Panc1 (cell line): ENCODE data around the gene PPM1D. TPM values are rescaled to one million over a fixed set of nuclear protein-coding genes. Genes with fewer than 3 reads are reported as not detected.

ENCODE experiments used
- ATAC-seq: fragments of 200-7000 bp; cut with Tn5 transposase; 2 replicates; pipeline ENCODE4 v1.9.1; 2020; ENCODE audit warnings: mild to moderate bottlenecking, moderate library complexity
- BruUV-seq: library from RNA; stranded (reverse); fragments of 400-500 nt; replicated peaks from 2 replicates; lab custom pipeline; 2021; lab: Mats Ljungman, UMichigan
- CTCF ChIA-PET: fragments of 300-600 bp; sonication (Branson Sonifier 250); formaldehyde crosslinking; loops from one replicate; lab custom pipeline; 2022; ENCODE audit warnings: antibody characterized with exemption; lab: Charles Lee
- POLR2A ChIA-PET: fragments of 300-600 bp; sonication (Branson Sonifier 250); formaldehyde crosslinking; loops from one replicate; lab custom pipeline; 2022; ENCODE audit warnings: antibody characterized with exemption; lab: Charles Lee
- DNase-seq: peaks from one replicate; pipeline ENCODE4 v3.0.0-alpha.2; 2010; ENCODE audit warnings: low read depth, low spot score
- H3K27ac ChIP-seq: 2 replicates; pipeline ENCODE4 v1.5.1; 2011; ENCODE audit warnings: mild to moderate bottlenecking, low read length, inconsistent platforms
- H3K27me3 ChIP-seq: fragments of 200-500 bp; sonication (Bioruptor generic); 2 replicates; pipeline ENCODE4 v1.6.0; 2014; ENCODE audit warnings: low read length, inconsistent platforms; ENCODE audit not compliant: control insufficient read depth, insufficient read depth
- H3K36me3 ChIP-seq: fragments of 200-500 bp; sonication (Bioruptor generic); 2 replicates; pipeline ENCODE4 v1.5.1; 2014; ENCODE audit warnings: inconsistent platforms, mild to moderate bottlenecking, low read length, moderate library complexity; ENCODE audit not compliant: control insufficient read depth, insufficient read depth
- H3K4me1 ChIP-seq: 2 replicates; pipeline ENCODE4 v1.5.1; 2011; ENCODE audit warnings: inconsistent platforms, mild to moderate bottlenecking, low read length, moderate library complexity; ENCODE audit not compliant: control insufficient read depth, insufficient read depth
- H3K4me3 ChIP-seq, 2 experiments: 2 replicates each; pipeline ENCODE4 v1.5.1; 2011 to 2012; ENCODE audit warnings: low read depth in 2 of 2, low read length in 2 of 2, mild to moderate bottlenecking in 2 of 2, inconsistent platforms in 1 of 2, moderate library complexity in 1 of 2
- H3K9me3 ChIP-seq: fragments of 200-500 bp; sonication (Bioruptor generic); 2 replicates; pipeline ENCODE4 v1.5.1; 2014; ENCODE audit warnings: low read depth, mild to moderate bottlenecking, inconsistent platforms, low read length, moderate library complexity; ENCODE audit not compliant: control insufficient read depth, insufficient read depth
- CTCF ChIP-seq: fragments of 450-650 bp; IDR thresholded peaks from 2 replicates; pipeline ENCODE4 v1.5.1; 2017; ENCODE audit warnings: mild to moderate bottlenecking
- POLR2AphosphoS5 ChIP-seq: IDR thresholded peaks from 2 replicates; pipeline ENCODE4 v1.6.1; 2012; ENCODE audit warnings: mild to moderate bottlenecking, low read depth, low read length, moderate library complexity
- REST ChIP-seq, 2 experiments: IDR thresholded peaks; 2 replicates each; pipeline ENCODE4 v1.6.1; 2011 to 2012; ENCODE audit warnings: low read depth in 2 of 2, control low read depth in 1 of 2, low read length in 1 of 2, mild to moderate bottlenecking in 1 of 2, moderate library complexity in 1 of 2; ENCODE audit not compliant: insufficient read depth in 1 of 2
- SIN3A ChIP-seq: IDR thresholded peaks from 2 replicates; pipeline ENCODE4 v1.6.1; 2012; ENCODE audit warnings: low read depth, mild to moderate bottlenecking, low read length, moderate library complexity, borderline replicate concordance; ENCODE audit not compliant: insufficient read depth
- TCF7L2 ChIP-seq: IDR thresholded peaks from 2 replicates; pipeline ENCODE4 v1.6.1; 2011; ENCODE audit warnings: mild to moderate bottlenecking, low read depth, low read length, inconsistent platforms
- in situ Hi-C: cut with HindIII; loops from 2 replicates; pipeline ENCODE4 v1.10.0; 2016; ENCODE audit warnings: low sequenced_read_pairs, low pct_unique_long_range_greater_than_20kb
- intact Hi-C: fragments of 100-400 bp; cut with micrococcal nuclease; formaldehyde crosslinking; loops from one replicate; pipeline ENCODE4 v1.10.0; 2022; ENCODE audit not compliant: unreplicated experiment
- total RNA-seq: library from RNA; stranded (reverse); gene quantifications from one replicate; pipeline ENCODE4 v1.2.1, GENCODE V29; 2021; ENCODE audit not compliant: unreplicated experiment

Gene PPM1D
- total RNA-seq, 1 experiment from 2014 or later = 7.4 TPM

- Histone ChIP-seq H3K4me3 (no peak overlapping the region), H3K4me1 (no peaks in the 10 kb centered on the region), H3K27ac (no peak overlapping the region), H3K27me3 (no peaks in the 10 kb centered on the region), H3K9me3 (no peaks in the 10 kb centered on the region), H3K36me3 (no peaks in the 10 kb centered on the region; the same call in 1 of the 2 replicates)
- ATAC-seq (no peak), DNase-seq (no peak)
- TF ChIP-seq POLR2AphosphoS5 = no peak
- no peak for TF ChIP-seq TCF7L2
- no peak for TF ChIP-seq REST (IDR thresholded peaks at IDR 0.05; ENCODE audit: insufficient read depth in 1 of 2, low read depth in 2 of 2, low read length in 1 of 2)
- ChIA-PET CTCF (no interaction called here), POLR2A (no interaction called here)
- intact Hi-C loops = no loop called here
- in situ Hi-C loops = no loop called here
- BruUV-seq = no TSS peak
Measured at GRCh38 chr17:60685437-60685836, 85.4 kb downstream of the PPM1D start.

- H3K4me3 ChIP-seq = no peak overlapping the region
- no peaks in the 10 kb centered on the region for H3K4me1 ChIP-seq
- ATAC-seq (no peak), DNase-seq (no peak)
- ChIA-PET POLR2A (no interaction called here), CTCF (no interaction called here)
- intact Hi-C loops = no loop called here
- no peaks in the 10 kb centered on the region for H3K9me3 ChIP-seq
- no peaks in the 10 kb centered on the region for H3K27me3 ChIP-seq
- H3K27ac ChIP-seq = no peak overlapping the region
- no peaks in the 10 kb centered on the region for H3K36me3 ChIP-seq
- TF ChIP-seq CTCF (no peak), REST (IDR thresholded peaks at IDR 0.05; ENCODE audit: insufficient read depth in 1 of 2, low read depth in 2 of 2, low read length in 1 of 2) (no peak), SIN3A (no peak), TCF7L2 (no peak), POLR2AphosphoS5 (no peak)
- in situ Hi-C loops = no loop called here
- BruUV-seq = no TSS peak
Measured at GRCh38 chr17:60695960-60696359, 96.0 kb downstream of the PPM1D start.
